A549 (cell line): Measurements from ENCODE around the gene H2BK1.

Source experiments
- CBX2 ChIP-seq: fragments of 200-600 bp; sonication (generic); IDR thresholded peaks from 2 replicates; pipeline ENCODE4 v1.6.1; 2016; ENCODE audit warnings: low read depth, mild to moderate bottlenecking, borderline replicate concordance
- POLR2AphosphoS2 ChIP-seq: conservative IDR thresholded peaks from 2 replicates; pipeline ENCODE4 v1.6.1; 2012; ENCODE audit warnings: low read length, improper control_type of control experiment, inconsistent platforms

DNA sequence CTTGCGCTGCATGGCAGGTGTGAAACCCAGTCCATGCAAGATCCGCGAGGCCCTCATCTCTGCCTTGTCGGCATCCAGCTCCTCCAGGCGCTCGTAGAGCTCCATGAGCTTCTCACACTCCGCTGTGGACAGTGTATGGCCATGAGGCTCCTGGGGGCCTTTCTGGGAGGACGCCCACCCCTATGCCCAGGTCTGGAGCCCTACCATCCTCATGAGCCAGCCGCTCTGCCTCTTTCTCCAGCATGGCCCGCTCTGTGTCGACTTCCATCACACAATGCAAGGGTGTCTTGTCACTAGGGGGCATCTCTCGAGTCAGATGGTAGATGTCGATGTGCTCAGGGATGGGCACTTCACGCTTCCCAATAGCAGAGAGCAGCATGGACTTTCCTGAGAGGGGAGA lies 13.4 kb upstream of the H2BK1 start:
- TF ChIP-seq POLR2AphosphoS2 (no peak), CBX2 (no peak)
